Stomach smooth muscle (tissue), 2 donors: ENCODE results near the gene DHDDS.
"Not testable (repeated sequence)": the region's sequence is repeated elsewhere in the genome, so short reads cannot be mapped to it uniquely, and the experiment has no call there.

Experiments used
- H3K27ac ChIP-seq: one replicate; pipeline ENCODE4 v1.7.0; 2013; ENCODE audit warnings: mild to moderate bottlenecking, low read length, inconsistent platforms
- H3K27me3 ChIP-seq, 2 donors: one replicate each; pipeline ENCODE4 v1.7.0; 2013; ENCODE audit warnings: low read length in 2 of 2; ENCODE audit not compliant: insufficient read depth in 2 of 2, control insufficient read depth in 1 of 2
- H3K36me3 ChIP-seq, 2 donors: one replicate each; pipeline ENCODE4 v1.7.0; 2013; ENCODE audit warnings: low read length in 2 of 2; ENCODE audit not compliant: control insufficient read depth in 2 of 2, insufficient read depth in 2 of 2
- H3K4me1 ChIP-seq: one replicate; pipeline ENCODE4 v1.7.0; 2013; ENCODE audit warnings: low read length; ENCODE audit not compliant: control insufficient read depth, insufficient read depth
- H3K4me3 ChIP-seq, 2 donors: one replicate each; pipeline ENCODE4 v1.7.0; 2013; ENCODE audit warnings: low read length in 2 of 2
- H3K9ac ChIP-seq, 2 donors: one replicate each; pipeline ENCODE4 v1.7.0; 2013; ENCODE audit warnings: low read length in 2 of 2, mild to moderate bottlenecking in 1 of 2
- H3K9me3 ChIP-seq, 2 donors: one replicate each; pipeline ENCODE4 v1.7.0; 2013; ENCODE audit warnings: low read length in 2 of 2; ENCODE audit not compliant: control insufficient read depth in 2 of 2
- donor health status: healthy.
- donor health status: Pancreatic carcinoma.

Gene DHDDS

GRCh38 chr1:26510711-26511110 lies 78.6 kb downstream of the DHDDS start:
- not testable (repeated sequence) for H3K27ac ChIP-seq, H3K9ac ChIP-seq, H3K4me3 ChIP-seq, H3K27me3 ChIP-seq, H3K4me1 ChIP-seq, H3K36me3 ChIP-seq, H3K9me3 ChIP-seq

DNA sequence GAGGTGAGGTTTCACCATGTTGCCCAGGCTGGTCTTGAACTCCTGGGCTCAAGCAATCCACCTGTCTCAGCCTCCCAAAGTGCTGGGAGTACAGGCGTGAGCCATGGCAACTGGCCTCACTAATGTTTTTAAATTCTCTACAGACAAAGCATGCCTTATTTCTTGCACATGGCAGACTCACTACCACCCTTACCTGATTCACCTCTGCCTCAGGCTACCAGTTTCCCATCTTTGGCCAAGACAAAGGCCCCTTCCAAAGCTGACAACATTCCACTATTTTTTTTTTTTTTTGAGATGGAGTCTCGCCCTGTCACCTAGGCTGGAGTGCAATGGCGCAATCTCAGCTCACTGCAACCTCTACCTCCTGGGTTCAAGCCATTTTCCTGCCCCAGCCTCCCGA lies 83.7 kb downstream of the DHDDS start:
- not testable (repeated sequence) for H3K4me1 ChIP-seq, H3K27ac ChIP-seq, H3K9me3 ChIP-seq, H3K36me3 ChIP-seq, H3K9ac ChIP-seq, H3K4me3 ChIP-seq, H3K27me3 ChIP-seq

DNA sequence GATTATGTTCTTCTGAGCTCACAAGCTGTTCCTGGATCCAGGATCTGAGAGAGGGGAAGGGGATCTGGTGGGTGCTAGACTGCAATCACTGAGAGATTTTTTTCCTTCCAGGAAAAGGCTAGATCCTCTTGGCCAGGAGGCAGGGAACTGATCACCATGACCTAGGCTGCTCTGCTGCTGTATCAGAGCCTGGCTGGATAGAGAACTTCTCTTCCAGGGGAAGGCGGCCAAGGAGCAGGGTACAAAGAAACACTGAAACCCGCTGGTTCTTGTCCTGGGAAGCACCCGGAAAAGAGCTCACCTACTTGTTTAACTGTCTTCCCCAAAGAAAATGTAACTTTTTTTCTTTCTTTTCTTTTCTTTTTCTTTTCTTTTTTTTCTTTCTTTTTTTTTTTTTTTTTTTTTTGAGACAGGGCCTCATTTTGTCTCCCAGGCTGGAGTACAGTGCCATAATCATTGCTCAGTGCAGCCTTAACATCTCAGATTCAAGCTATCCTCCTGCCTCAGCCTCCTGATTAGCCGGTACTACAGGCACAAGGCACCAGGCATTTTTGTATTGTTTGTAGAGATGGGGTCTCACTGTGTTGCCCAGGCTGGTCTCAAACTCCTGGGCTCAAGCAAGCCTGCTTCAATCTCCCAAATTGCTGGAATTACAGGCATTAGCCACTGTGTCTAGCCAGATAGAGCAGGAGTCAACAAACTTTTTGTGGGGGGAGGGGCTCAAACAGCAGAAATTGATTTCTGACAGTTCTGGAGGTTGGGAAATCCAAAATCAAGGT lies 85.1 kb downstream of the DHDDS start:
- Histone ChIP-seq H3K4me3 (no peak overlapping the region), H3K27ac (no peak overlapping the region), H3K4me1 (no peaks in the 10 kb centered on the region)

GRCh38 chr1:26517766-26518049 lies 85.6 kb downstream of the DHDDS start:
- no peak overlapping the region for H3K9ac ChIP-seq
- H3K9me3 ChIP-seq = no peaks in the 10 kb centered on the region
- H3K4me3 ChIP-seq = no peak overlapping the region
- H3K27me3 ChIP-seq = peaks cover 0 to 4% of the 10 kb centered on the region in 2 donors
- no peaks in the 10 kb centered on the region for H3K36me3 ChIP-seq
- H3K4me1 ChIP-seq = no peaks in the 10 kb centered on the region
- no peak overlapping the region for H3K27ac ChIP-seq

More for the DNA sequence above, 85.1 kb downstream of the DHDDS start:
- Histone ChIP-seq H3K27me3 (peaks cover 0 to 4% of the 10 kb centered on the region in 2 donors), H3K9me3 (no peaks in the 10 kb centered on the region), H3K36me3 (no peaks in the 10 kb centered on the region), H3K9ac (no peak overlapping the region)

DNA sequence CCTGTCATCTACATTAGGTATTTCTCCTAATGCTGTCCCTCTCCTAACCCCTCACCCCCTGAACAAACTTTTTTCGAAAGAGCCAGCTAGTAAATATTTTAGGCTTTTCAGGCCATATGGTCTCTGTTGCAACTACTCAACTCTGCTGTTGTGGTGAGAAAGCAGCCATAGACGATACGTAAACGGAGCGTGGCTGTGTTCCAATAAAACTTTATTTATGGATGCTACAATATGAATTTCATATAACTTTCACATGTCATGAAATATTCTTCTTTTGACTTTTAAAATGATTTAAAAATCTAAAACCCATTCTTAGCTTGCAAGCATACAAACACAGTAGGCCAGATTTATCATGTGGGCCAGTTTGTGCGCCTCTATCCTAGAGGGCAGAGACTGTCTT lies 86.2 kb downstream of the DHDDS start:
- H3K9ac ChIP-seq = no peak overlapping the region
- no peaks in the 10 kb centered on the region for H3K36me3 ChIP-seq
- H3K4me3 ChIP-seq = no peak overlapping the region
- no peaks in the 10 kb centered on the region for H3K9me3 ChIP-seq
- H3K27ac ChIP-seq = no peak overlapping the region
- H3K4me1 ChIP-seq = no peaks in the 10 kb centered on the region
- peaks cover 0 to 4% of the 10 kb centered on the region in 2 donors for H3K27me3 ChIP-seq

DNA sequence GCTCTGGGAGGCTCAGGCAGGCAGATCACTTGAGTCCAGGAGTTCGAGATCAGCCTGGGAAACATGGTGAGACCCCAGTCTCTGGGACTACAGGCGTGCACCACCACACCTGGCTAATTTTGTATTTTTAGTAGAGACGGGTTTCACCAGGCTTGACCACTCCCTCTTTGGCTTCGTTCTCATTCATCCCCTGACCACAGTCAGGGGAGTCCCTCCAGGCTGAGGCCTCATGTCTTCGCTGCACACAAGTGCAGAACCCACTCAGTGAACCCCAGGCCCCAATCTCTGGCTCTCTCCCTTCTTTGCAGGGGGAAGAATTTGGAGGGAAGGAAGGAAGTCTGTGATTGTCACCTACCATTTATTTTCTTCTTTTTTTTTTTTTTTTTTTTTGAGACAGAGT lies 88.2 kb downstream of the DHDDS start:
- Histone ChIP-seq H3K9me3 (no peaks in the 10 kb centered on the region), H3K36me3 (no peaks in the 10 kb centered on the region), H3K4me3 (no peak overlapping the region), H3K27ac (no peak overlapping the region), H3K9ac (no peak overlapping the region), H3K4me1 (no peaks in the 10 kb centered on the region), H3K27me3 (peaks cover 0 to 12% of the 10 kb centered on the region in 2 donors)
